ENCODE results near the gene EML4. TPM values are rescaled to one million over a fixed set of nuclear protein-coding genes. Genes with fewer than 3 reads are reported as not detected.

The EML4 gene
- total and polyA plus RNA-seq, 2 donors from 2014 or later = 13.0 to 53.6 TPM

DNA sequence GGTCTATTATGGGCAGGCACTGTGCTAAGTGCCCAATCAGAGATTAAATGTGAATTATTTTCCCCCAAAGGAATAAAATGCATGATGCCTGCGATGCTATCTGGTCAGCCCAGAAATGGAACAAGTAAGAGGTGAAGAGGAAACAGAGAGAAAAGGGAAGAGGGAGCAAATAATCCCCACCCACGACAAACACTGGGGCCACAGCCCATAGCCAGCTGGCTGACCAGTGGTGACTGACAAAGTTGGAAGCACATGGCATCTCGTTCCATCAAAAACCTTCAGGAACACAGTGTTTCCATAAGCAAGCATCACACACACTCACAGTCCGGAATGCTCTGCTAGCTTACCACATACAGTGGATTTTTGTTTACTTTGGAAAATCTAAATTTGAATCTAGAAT is 213.0 kb downstream of the EML4 start:
- H3K4me3 ChIP-seq (ENCODE audit: low read length in 3 of 3) = no peak overlapping the region
- no peaks in the 10 kb centered on the region for H3K36me3 ChIP-seq (ENCODE audit: control insufficient read depth in 2 of 3, insufficient read depth in 3 of 3, low read length in 3 of 3)
- TF ChIP-seq, protein P1, sequence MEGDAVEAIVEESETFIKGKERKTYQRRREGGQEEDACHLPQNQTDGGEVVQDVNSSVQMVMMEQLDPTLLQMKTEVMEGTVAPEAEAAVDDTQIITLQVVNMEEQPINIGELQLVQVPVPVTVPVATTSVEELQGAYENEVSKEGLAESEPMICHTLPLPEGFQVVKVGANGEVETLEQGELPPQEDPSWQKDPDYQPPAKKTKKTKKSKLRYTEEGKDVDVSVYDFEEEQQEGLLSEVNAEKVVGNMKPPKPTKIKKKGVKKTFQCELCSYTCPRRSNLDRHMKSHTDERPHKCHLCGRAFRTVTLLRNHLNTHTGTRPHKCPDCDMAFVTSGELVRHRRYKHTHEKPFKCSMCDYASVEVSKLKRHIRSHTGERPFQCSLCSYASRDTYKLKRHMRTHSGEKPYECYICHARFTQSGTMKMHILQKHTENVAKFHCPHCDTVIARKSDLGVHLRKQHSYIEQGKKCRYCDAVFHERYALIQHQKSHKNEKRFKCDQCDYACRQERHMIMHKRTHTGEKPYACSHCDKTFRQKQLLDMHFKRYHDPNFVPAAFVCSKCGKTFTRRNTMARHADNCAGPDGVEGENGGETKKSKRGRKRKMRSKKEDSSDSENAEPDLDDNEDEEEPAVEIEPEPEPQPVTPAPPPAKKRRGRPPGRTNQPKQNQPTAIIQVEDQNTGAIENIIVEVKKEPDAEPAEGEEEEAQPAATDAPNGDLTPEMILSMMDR (IDR thresholded peaks at IDR 0.05; ENCODE audit: borderline replicate concordance, extremely low read depth, insufficient read depth) = no peak
- H3K27ac ChIP-seq (ENCODE audit: low read depth in 2 of 2, low read length in 2 of 2) = no peak overlapping the region
- FAIRE-seq = no peak
- intact Hi-C loops (cut with DNase I) = no loop called here
- DNase-seq = no peak
- H3K9me3 ChIP-seq (ENCODE audit: control insufficient read depth in 2 of 3, insufficient read depth in 1 of 3, low read length in 3 of 3) = no peaks in the 10 kb centered on the region
- no peaks in the 10 kb centered on the region for H3K4me1 ChIP-seq (ENCODE audit: control insufficient read depth in 2 of 3, insufficient read depth in 2 of 3, low read depth in 1 of 3, low read length in 3 of 3)
- no peaks in the 10 kb centered on the region for H3K27me3 ChIP-seq (ENCODE audit: control insufficient read depth, insufficient read depth, low read length)
- no peak overlapping the region for H3K9ac ChIP-seq (ENCODE audit: low read length in 3 of 3)

Other genes with a start within 250 kb of the EML4 start
- 52.2 TPM for gene PKDCC, start 121.3 kb upstream of the EML4 start, total RNA-seq
- gene PKDCC, start 121.3 kb upstream of the EML4 start, polyA plus RNA-seq (ENCODE audit: insufficient read depth, low read depth, low replicate concordance) = 28.1 TPM
- 90.2 TPM for gene COX7A2L, start 191.9 kb downstream of the EML4 start, total RNA-seq
- gene COX7A2L, start 191.9 kb downstream of the EML4 start, polyA plus RNA-seq (ENCODE audit: insufficient read depth, low read depth, low replicate concordance) = 321 TPM